Iris pigment epithelial cell (primary cell): ENCODE measurements around the gene ANO1.
A peak's percentile ranks its signal among the peaks of the same experiment; 100 is the strongest.
"Not testable (repeated sequence)": the region's sequence is repeated elsewhere in the genome, so short reads cannot be mapped to it uniquely, and the experiment has no call there.

Experiments
- DNase-seq: peaks from one replicate; pipeline ENCODE4 v3.0.0-alpha.2; 2011; ENCODE audit warnings: low read depth

Gene ANO1

DNA sequence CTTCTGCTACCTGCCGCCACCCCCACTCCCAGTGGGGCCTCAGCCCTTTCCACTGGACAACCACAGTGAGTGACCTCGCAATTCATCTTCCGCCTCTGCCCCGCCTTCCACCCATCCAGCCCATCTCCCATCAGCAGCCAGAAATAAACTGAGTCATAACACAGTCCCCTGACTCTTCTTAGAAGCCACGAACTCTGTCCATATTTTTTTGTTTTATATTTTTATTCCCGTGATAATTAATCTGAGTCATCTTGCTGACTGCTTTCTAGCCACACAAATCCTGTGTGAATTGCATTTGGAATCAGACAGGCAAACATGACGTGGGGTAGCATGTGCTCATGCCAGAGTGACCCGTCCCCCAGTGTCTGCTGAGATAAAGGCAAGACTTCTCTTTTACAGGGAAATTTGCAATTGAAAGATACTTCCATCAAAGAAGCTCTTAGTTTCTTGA, 132.0 kb downstream of the ANO1 start:
- DNase-seq: peak; percentile 90

DNA sequence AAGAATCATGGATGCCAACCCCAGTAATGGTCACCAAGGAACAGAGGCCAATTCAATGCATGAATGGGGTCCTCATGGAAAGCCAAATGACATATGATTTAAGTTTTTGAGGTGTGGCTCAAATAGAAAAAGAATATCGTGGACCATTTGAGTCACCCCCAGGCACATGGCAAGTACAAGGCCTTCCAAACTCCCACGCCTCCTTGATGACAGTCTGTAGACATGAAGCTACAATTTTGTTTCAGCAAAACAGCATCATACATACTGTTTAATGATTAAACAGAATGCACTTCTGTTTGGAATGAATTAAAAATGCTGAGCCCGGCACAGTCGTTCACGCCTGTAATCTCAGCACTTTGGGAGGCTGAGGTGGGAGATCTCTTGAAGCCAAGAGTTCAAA, 132.4 kb downstream of the ANO1 start:
- no peak for DNase-seq

DNA sequence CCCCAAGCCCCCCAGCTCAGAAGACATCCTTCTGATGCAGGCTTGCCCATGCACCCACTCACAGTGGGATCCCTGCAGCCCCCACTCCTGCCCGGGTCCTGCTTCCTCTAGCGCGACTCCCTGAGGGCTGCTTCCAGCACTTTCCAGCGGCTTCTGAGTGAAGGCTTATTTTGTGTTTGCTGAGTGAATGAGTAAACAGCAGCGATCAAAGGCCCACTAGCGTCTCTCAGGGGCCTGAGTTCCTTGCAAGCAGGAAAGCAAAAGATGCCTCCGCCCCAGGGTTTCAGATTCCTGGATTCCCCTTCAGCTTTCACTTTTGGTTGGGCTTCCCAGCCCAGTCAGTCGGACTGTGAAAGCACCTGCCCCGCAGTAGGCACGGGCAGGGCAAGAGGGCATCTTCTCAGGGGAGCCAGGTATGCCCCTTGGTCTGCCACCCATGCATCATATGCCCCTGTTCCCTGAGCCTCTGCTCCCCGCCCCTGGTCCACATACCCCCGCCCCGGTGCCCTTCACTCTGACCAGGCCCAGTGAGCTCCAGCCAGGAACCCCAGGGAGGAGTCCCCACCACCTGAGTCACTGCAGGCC, 134.2 kb downstream of the ANO1 start:
- DNase-seq: no peak

DNA sequence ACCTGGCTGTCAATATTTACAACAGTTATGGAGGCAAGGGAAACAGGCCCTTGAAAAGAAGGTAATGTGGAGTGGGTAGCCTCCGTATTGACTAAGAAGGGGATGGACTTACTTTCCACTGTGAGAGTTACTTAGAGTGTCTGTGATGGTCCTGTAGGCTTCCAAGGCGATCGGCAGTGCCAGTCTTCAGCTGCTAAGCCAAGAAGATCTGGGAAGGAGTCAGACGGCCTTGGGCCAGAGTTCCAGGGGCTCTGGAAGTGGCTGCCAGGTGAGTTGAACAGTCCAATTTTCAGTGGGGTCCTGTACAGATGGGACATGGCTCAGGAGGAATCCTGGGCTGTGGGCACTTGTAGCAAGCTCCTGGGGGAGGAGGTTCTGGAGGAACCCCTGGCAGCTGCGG, 139.3 kb downstream of the ANO1 start:
- not testable (repeated sequence) for DNase-seq

DNA sequence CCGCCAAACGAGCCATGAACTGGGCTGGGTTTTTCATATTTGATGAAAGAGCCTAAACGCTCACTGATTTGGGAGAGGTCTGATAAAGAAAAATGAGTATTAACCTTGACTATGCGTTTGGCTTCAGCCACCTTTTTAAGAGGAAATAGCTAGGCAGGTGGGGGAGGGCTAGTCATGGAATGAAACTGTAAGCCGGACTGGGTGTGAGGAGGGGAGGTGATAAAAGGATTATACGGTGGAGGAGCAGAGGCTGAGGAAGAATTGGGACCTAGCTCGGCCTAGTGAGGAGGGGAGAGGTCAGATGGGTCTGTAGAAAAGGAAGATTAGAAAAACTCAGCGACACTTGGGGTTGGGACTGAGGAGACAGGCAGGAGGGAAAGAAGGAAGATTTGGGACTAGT, 140.0 kb downstream of the ANO1 start:
- not testable (repeated sequence) for DNase-seq

DNA sequence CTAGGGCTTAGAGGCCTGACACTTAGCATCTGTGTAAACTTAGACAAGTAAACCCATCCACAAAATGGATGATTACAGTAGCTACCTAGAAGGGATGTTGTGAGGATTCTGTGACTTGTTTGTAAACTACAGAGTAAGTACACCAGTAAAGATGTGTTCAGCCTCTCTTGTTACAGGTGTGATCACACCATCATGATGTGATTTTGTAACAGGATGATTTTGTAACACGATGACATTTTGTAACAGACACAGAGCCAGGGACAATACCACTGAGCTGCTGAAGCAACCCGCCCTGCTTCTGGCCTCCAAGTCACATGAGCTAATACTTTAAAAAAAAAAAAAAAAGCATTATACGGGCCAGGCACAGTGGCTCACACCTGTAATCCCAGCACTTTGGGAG, 142.0 kb downstream of the ANO1 start:
- DNase-seq: no peak

DNA sequence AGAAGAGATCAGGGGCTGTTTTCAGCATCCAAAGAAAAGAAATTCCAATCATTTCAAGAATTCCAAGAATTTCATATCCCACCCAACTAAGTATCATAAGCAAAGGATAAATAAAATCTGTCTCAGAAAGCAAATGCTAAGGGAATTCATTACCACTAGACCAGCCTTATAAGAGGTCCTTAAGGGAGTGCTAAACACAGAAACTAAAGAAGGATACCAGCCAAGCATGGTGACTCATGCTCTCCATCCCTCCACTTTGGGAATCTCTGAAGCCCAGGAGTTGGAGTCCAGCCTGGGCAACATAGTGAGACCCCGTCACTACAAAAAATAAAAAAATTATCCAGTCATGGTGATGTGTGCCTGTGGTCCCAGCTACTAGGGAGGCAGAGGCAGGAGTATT, 142.8 kb downstream of the ANO1 start:
- DNase-seq: no peak

DNA sequence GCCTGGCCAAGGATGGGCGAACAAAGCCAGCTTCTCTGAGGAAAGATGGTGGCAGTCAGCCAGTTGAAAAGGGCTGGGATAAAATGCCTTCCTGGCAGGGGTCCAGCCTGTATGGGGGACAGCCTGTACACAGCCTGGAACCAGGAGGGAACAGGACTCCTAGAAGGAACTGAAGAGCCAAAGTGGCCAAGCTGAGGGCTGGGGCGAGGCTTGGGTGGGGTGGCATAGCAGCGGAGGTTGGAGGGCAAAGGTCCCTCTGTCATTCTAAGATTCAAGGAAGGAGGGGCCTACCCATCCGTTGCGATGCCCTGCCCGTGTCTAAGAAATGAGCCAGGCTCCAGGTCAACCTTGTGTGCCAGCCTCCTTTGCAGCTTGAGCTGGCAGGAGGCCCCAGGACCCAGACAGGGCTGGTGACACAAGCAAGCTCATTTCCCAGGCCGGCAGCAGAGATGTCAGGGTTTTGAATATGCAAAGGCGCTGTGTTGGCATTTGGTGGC, 147.6 kb downstream of the ANO1 start:
- DNase-seq: no peak

DNA sequence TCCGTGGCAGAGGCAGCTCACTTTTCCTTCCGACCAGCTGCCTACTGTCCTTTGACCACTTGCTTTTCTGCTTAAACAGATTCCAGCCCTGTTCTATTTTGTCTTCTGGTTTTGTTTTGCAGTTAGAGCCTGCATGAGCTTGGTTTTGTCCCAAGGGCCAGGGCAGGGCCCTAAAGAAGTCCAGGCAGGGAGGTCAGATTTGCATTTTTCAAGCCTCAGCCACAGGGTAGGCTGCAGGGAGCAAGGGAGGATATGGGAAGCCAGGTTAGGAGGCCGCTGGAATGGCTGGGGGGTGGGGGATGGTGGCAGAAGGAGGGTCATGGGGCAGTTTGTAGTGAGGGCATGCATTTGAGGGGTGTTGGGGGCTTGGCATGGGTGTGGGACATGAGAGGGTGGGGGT, 148.1 kb downstream of the ANO1 start:
- DNase-seq: no peak

DNA sequence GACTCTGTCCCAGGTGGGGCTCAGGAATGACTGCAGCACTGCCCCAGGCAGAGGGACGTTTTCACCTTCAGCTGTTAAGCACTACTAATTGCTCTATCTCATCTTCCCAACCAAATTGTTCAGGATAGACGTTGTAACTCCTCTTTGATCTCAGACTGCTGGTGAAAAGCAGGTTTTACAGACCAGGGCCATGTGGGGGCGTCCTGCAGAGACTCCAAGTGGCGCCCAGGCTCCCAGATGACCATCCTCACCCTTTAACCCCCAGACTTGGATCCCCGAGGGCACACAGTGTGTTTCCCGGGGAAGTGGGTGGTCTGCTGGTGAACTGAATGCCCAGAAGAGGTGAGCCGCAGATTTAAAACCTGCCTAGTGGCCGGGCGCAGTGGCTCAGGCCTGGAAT, 148.8 kb downstream of the ANO1 start:
- no peak for DNase-seq

DNA sequence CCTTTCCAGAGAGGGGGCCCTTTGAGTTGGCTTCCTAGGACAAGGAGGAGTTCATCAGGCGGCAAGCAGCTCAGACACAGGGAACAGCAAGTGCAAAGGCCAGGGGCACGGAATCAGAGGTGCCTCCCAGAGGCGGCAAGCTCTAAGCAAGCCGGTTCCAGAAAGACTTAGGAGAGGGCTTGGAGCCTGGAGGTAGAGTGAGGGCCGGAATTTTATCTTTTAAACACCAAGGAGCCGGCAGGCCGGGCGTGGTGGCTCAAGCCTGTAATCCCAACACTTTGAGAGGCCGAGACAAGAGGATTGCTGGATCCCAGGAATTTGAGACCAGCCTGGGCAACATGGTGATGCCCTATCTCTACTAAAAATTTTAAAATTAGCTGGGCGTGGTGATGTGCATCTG, 151.6 kb downstream of the ANO1 start:
- no peak for DNase-seq

DNA sequence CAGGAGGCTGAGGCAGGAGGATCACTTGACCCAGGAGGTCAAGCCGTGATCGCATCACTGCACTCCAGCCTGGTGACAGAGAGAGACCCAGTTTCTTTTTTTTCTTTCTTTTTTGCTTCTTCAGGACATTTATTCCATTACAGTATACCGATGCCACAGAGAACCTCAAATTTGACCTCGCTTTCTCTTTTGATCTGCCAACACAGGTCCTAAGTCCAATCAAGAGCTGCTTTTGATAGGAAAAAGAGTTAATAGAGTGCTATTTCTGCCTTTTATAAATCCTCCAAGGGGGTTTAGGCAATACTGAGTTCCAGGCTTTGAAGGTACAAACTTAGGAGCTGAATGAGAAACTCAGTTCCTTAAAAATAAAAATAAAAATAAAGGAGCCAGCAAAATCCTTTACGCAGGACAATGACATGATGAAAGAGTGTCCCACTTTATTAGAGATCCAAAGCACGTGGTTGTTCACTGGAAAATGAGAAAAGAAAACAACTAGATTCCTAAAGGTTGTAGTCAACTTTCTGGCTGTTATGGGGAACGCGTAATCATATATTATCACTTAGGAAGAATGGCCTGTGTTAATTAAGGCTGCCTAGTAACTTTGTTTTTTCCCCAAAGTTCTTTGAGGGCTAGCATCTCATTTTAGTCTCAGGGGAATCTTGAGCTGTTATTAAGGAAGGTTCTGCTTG, 152.2 kb downstream of the ANO1 start:
- DNase-seq: no peak

DNA sequence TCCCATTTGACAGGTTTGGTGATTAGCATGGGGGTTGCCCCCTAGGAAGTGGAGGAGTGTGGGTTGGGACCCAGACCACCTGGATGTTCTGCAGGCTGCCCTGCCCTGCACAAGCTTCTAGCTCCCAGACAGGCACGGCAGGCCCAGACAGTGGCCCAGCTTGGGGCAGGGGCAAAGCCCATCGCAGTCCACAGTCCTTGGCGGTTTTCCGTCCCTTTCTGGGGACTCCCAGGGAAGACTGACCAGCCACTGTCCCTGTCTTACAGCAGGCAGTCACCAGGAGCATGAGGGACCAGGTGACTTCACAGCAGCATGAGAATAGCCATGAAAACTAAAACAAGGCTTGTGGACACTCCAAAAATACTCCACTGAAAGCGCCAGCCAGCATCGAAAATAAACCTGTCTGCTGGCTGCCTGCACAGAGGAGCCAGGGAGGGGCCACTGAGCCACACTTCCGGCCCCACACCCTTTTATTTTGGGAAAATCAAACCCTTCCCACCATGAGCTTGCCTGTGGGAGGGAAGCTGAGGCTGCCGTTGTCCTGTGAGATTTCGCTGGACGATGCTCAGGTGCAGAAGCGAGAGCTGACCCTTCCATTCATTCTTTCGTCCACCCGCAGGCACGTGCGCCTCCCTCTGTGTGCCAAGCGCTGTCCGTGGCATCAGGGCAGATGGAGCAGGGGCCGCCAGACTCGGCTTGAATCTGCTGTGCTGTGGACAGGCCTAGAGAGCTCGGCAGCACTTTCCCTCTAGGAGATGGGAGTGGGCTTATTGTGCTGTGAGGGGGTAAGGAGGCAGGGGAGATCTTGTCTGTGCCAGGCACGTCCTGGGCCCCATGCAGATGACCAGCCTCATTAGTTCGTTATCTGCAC, 153.0 kb downstream of the ANO1 start:
- DNase-seq: no peak

DNA sequence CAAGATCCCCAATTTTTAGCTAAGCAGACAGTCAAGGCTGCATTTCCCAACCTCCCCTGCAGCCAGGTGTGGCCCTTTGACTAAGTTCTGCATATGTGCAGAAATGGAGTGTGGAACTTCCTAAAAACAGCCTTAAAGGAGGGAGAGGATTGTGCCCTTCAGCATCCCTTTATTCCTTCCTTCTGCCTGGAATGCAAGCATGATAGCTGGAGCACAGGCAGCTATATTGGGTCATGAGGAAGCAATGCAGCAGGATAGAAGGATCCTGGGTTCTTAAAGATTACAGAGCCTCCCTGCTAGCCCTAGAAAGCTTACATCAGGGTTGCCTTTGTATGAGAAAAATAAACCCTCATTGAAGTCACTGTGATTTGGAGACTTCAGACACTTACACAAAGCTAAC, 154.9 kb downstream of the ANO1 start:
- no peak for DNase-seq

DNA sequence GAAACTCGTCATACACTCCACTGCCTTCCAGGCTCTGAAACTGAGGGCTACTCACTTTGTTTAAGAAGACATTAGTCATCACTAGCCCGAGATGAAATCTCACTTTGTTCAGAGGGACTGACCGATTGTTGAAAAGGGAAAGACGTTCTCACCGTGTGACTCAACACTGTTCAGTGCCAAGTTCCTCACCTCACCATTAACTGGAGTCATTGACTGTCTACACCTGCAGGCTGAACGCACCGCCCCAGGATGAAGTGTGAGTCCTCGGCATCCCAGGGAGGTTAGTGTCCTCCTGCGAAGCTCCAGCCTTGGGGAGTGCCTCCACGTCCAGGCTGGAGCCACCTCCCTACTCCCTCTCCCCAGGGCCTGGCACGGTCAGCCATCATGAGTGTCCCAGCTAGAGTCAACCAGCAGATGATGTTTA, 155.4 kb downstream of the ANO1 start:
- DNase-seq: peak; percentile 92

DNA sequence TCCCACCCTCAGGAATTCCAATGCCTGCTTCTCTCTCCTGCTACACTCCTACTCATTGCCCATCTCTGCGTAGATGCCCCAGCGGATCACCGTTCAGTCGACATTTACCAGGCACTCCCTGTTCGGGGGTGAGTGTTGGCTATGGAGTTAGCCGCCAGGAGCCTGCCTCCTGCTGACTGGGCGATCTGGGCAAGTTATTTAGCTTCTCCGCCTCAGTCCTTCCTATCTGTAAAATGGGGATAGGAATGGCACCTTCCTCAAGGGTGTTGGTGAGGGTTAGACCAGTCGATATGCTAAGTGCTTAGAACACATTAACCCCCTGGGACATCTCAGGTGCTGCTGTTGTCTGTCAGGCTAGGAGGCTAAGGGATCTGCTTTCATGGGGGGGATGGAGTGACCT, 155.8 kb downstream of the ANO1 start:
- no peak for DNase-seq
